Smooth muscle cell (in vitro differentiated cells): ENCODE results near the gene GLB1L3. TPM values are rescaled to one million over a fixed set of nuclear protein-coding genes. Genes with fewer than 3 reads are reported as not detected.

Experiments
- DNase-seq: peaks from one replicate; lab custom pipeline; 2025; ENCODE audit not compliant: unreplicated experiment; lab: John Stamatoyannopoulos, UW
- H2AFZ ChIP-seq: fragments of 200-600 bp; sonication (generic); 2 replicates; pipeline ENCODE4 v1.6.0; 2016; ENCODE audit warnings: antibody characterized with exemption, low read depth, mild to moderate bottlenecking
- H3F3A ChIP-seq: fragments of 200-600 bp; sonication (generic); 2 replicates; pipeline ENCODE4 v1.6.0; 2017; ENCODE audit warnings: antibody characterized with exemption, low read depth
- H3K27ac ChIP-seq: fragments of 200-600 bp; sonication (generic); 2 replicates; pipeline ENCODE4 v1.5.1; 2016; ENCODE audit warnings: low read depth, mild to moderate bottlenecking
- H3K27me3 ChIP-seq: fragments of 200-600 bp; sonication (generic); 2 replicates; pipeline ENCODE4 v1.6.1; 2016; ENCODE audit warnings: low read depth, mild to moderate bottlenecking
- H3K36me3 ChIP-seq: fragments of 200-600 bp; sonication (generic); 2 replicates; pipeline ENCODE4 v1.5.1; 2016; ENCODE audit warnings: low read depth
- H3K4me1 ChIP-seq: fragments of 200-600 bp; sonication (generic); 2 replicates; pipeline ENCODE4 v1.5.1; 2016; ENCODE audit warnings: low read depth
- H3K4me2 ChIP-seq: fragments of 200-600 bp; sonication (generic); 2 replicates; pipeline ENCODE4 v1.6.0; 2016; ENCODE audit warnings: mild to moderate bottlenecking
- H3K4me3 ChIP-seq: fragments of 200-600 bp; sonication (generic); 2 replicates; pipeline ENCODE4 v1.5.1; 2016; ENCODE audit warnings: mild to moderate bottlenecking
- H3K79me2 ChIP-seq: fragments of 200-600 bp; sonication (generic); 2 replicates; pipeline ENCODE4 v1.6.0; 2016; ENCODE audit warnings: low read depth, mild to moderate bottlenecking
- H3K9ac ChIP-seq: fragments of 200-600 bp; sonication (generic); 2 replicates; pipeline ENCODE4 v1.6.0; 2016; ENCODE audit warnings: low read depth
- H3K9me3 ChIP-seq: fragments of 200-600 bp; sonication (generic); replicated peaks from 2 replicates; pipeline ENCODE4 v1.5.1; 2016; ENCODE audit warnings: low read depth
- H4K20me1 ChIP-seq: fragments of 200-600 bp; sonication (generic); 2 replicates; pipeline ENCODE4 v1.6.0; 2016; ENCODE audit warnings: low read depth
- WGBS: methylation state at CpG from one replicate; pipeline ENCODE4 v1.1.7; 2016; ENCODE audit warnings: low lambda C conversion rate; 5-methylcytosine and 5-hydroxymethylcytosine counted together
- polyA plus RNA-seq: library from polyadenylated mRNA; unstranded; fragments of >200 nt; fragmentation: Nextera tagmentation; extraction: Ambion mirVana; gene quantifications from 2 replicates; pipeline ENCODE4 v1.2.1, GENCODE V29; 2016
- total RNA-seq: library from RNA; depleted of rRNA; stranded (reverse); fragments of >200 nt; gene quantifications from 2 replicates; pipeline ENCODE4 v1.2.3, GENCODE V29; 2014
- TF ChIP-seq, protein P1 (sequence below): fragments of 200-600 bp; sonication (generic); IDR thresholded peaks from 2 replicates; pipeline ENCODE4 v1.5.1; 2017; ENCODE audit warnings: borderline replicate concordance, mild to moderate bottlenecking, antibody characterized with exemption; ENCODE audit not compliant: insufficient read depth, poor library complexity, severe bottlenecking

Gene GLB1L3
- total and polyA plus RNA-seq, 2 experiments from 2014 or later, result not detected

DNA sequence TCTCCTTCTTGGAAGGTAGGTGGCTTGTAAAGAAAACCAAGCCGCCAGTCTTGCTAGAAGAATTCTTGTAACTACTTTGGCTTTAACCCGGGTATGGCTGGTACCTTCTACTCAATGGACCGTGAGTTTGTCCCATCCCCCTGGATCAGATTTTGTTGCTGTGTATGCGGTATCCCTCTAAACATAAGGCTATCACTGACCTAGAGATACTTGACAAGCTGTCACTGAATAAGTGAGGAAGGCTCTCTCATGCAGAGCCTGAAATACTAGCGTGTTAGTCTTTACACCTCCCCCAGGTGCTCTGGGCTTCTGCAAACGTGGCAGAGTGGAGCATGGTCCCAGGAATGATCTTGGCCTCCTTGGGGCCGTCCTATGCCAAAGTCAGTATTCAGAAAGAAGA, 90.1 kb downstream of the GLB1L3 start:
- no peak overlapping the region for H3K9ac ChIP-seq
- no peak overlapping the region for H3K4me2 ChIP-seq
- DNase-seq, result no peak
- H3K27ac ChIP-seq, result no peak overlapping the region
- H3K4me1 ChIP-seq, result no peaks in the 10 kb centered on the region
- H3K27me3 ChIP-seq, result peaks cover 2% of the 10 kb centered on the region
- H3K4me3 ChIP-seq, result no peak overlapping the region
- no peaks in the 10 kb centered on the region for H3K36me3 ChIP-seq
- H3K79me2 ChIP-seq, result no peaks in the 10 kb centered on the region
- TF ChIP-seq, protein P1, sequence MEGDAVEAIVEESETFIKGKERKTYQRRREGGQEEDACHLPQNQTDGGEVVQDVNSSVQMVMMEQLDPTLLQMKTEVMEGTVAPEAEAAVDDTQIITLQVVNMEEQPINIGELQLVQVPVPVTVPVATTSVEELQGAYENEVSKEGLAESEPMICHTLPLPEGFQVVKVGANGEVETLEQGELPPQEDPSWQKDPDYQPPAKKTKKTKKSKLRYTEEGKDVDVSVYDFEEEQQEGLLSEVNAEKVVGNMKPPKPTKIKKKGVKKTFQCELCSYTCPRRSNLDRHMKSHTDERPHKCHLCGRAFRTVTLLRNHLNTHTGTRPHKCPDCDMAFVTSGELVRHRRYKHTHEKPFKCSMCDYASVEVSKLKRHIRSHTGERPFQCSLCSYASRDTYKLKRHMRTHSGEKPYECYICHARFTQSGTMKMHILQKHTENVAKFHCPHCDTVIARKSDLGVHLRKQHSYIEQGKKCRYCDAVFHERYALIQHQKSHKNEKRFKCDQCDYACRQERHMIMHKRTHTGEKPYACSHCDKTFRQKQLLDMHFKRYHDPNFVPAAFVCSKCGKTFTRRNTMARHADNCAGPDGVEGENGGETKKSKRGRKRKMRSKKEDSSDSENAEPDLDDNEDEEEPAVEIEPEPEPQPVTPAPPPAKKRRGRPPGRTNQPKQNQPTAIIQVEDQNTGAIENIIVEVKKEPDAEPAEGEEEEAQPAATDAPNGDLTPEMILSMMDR, result no peak
- no peaks in the 10 kb centered on the region for H3K9me3 ChIP-seq
- no peak overlapping the region for H2AFZ ChIP-seq
- WGBS, result 83% methylated on average over 7 of the region's 7 CpGs
- no peaks in the 10 kb centered on the region for H3F3A ChIP-seq
- no peaks in the 10 kb centered on the region for H4K20me1 ChIP-seq

DNA sequence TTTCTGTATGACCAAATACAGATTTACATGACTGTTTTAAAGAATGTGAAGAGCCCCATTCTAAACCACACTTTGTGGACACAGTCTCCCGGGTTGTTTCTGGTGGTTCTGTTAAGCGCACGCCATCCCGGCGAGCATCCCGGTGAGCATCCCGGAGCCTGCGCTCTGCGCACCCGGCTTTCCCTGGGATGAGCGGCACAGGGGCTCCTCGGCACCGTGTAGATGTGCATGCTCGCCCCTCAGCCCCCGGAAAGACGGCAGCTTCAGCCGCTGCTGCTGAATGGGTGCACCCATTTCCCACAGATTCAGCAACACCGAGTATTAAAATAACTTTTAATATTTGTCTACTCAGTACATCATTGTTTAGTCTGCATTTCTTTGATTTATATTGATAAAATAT, 91.6 kb downstream of the GLB1L3 start:
- Histone ChIP-seq H3K4me3 (no peak overlapping the region), H3F3A (no peaks in the 10 kb centered on the region), H3K36me3 (no peaks in the 10 kb centered on the region), H3K27me3 (peaks cover 2% of the 10 kb centered on the region), H3K9ac (no peak overlapping the region), H2AFZ (no peak overlapping the region), H3K27ac (no peak overlapping the region), H3K79me2 (no peaks in the 10 kb centered on the region), H3K9me3 (no peaks in the 10 kb centered on the region), H4K20me1 (no peaks in the 10 kb centered on the region), H3K4me1 (no peaks in the 10 kb centered on the region), H3K4me2 (no peak overlapping the region)
- WGBS, result 95% methylated on average over 18 of the region's 18 CpGs
- TF ChIP-seq, protein P1, result no peak
- DNase-seq, result no peak

Other genes with a start within 250 kb of the GLB1L3 start
- gene JAM3, start 207.3 kb upstream of the GLB1L3 start, total RNA-seq, result 75.5 and 91.7 TPM in 2 replicates
- 59.3 and 82.9 TPM in 2 replicates for gene JAM3, start 207.3 kb upstream of the GLB1L3 start, polyA plus RNA-seq
- 11.0 and 12.9 TPM in 2 replicates for gene NCAPD3, start 52.4 kb upstream of the GLB1L3 start, total RNA-seq
- gene NCAPD3, start 52.4 kb upstream of the GLB1L3 start, polyA plus RNA-seq, result 6.6 and 11.6 TPM in 2 replicates
- 30.7 and 32.0 TPM in 2 replicates for gene VPS26B, start 51.7 kb upstream of the GLB1L3 start, total RNA-seq
- gene VPS26B, start 51.7 kb upstream of the GLB1L3 start, polyA plus RNA-seq, result 37.1 and 48.4 TPM in 2 replicates
- 49.7 and 53.1 TPM in 2 replicates for gene THYN1, start 23.0 kb upstream of the GLB1L3 start, total RNA-seq
- 41.3 and 45.4 TPM in 2 replicates for gene THYN1, start 23.0 kb upstream of the GLB1L3 start, polyA plus RNA-seq
- 12.4 and 14.7 TPM in 2 replicates for gene ACAD8, start 22.8 kb upstream of the GLB1L3 start, total RNA-seq
- gene ACAD8, start 22.8 kb upstream of the GLB1L3 start, polyA plus RNA-seq, result 11.5 and 11.7 TPM in 2 replicates
- 0.40 and 1.3 TPM in 2 replicates for gene GLB1L2, start 55.6 kb downstream of the GLB1L3 start, total RNA-seq
- gene GLB1L2, start 55.6 kb downstream of the GLB1L3 start, polyA plus RNA-seq, result 0.25 and 0.83 TPM in 2 replicates
- not detected in 2 replicates for gene B3GAT1, start 135.9 kb downstream of the GLB1L3 start, total RNA-seq
- gene B3GAT1, start 135.9 kb downstream of the GLB1L3 start, polyA plus RNA-seq, result not detected in 2 replicates